DND-41 (cell line): ENCODE measurements around the gene MS4A12.

ENCODE experiments used
- ATAC-seq: fragments of 200-7000 bp; cut with Tn5 transposase; 3 replicates; pipeline ENCODE4 v1.9.1; 2021; ENCODE audit warnings: low read depth; ENCODE audit not compliant: insufficient read depth
- DNase-seq: peaks from one replicate; pipeline ENCODE4 v3.0.0-alpha.2; 2020
- H2AFZ ChIP-seq: 2 replicates; pipeline ENCODE4 v1.6.0; 2012; ENCODE audit warnings: low read depth, low read length
- H3K27ac ChIP-seq: 2 replicates; pipeline ENCODE4 v1.5.1; 2012; ENCODE audit warnings: low read length, inconsistent platforms
- H3K27me3 ChIP-seq: fragments of 200-600 bp; sonication (generic); 2 replicates; pipeline ENCODE4 v1.6.0; 2012; ENCODE audit warnings: low read length, mild to moderate bottlenecking, inconsistent platforms; ENCODE audit not compliant: insufficient read depth, poor library complexity
- H3K36me3 ChIP-seq: 2 replicates; pipeline ENCODE4 v1.5.1; 2012; ENCODE audit warnings: low read length, inconsistent platforms; ENCODE audit not compliant: insufficient read depth
- H3K4me1 ChIP-seq: 2 replicates; pipeline ENCODE4 v1.5.1; 2012; ENCODE audit warnings: mild to moderate bottlenecking, low read length; ENCODE audit not compliant: insufficient read depth
- H3K4me2 ChIP-seq: 2 replicates; pipeline ENCODE4 v1.6.0; 2012; ENCODE audit warnings: mild to moderate bottlenecking, moderate library complexity, low read length, inconsistent platforms; ENCODE audit not compliant: insufficient read depth
- H3K4me3 ChIP-seq, 2 experiments: fragments of 200-600 bp in 1 of 2; shearing (Covaris generic) in 1 of 2; 2 replicates each; pipeline ENCODE4 v1.5.1; 2012 to 2016; ENCODE audit warnings: inconsistent platforms in 2 of 2, low read length in 2 of 2, mild to moderate bottlenecking in 2 of 2, low read depth in 1 of 2, moderate library complexity in 1 of 2
- H3K79me2 ChIP-seq: 2 replicates; pipeline ENCODE4 v1.6.0; 2012; ENCODE audit warnings: low read length, inconsistent platforms; ENCODE audit not compliant: insufficient read depth
- H3K9ac ChIP-seq: 2 replicates; pipeline ENCODE4 v1.6.0; 2012; ENCODE audit warnings: low read depth, mild to moderate bottlenecking, inconsistent platforms, low read length, moderate library complexity
- H3K9me3 ChIP-seq: 2 replicates; pipeline ENCODE4 v1.5.1; 2012; ENCODE audit warnings: low read length, moderate library complexity, mild to moderate bottlenecking, inconsistent platforms; ENCODE audit not compliant: insufficient read depth, severe bottlenecking
- H4K20me1 ChIP-seq: 2 replicates; pipeline ENCODE4 v1.6.0; 2012; ENCODE audit warnings: low read length; ENCODE audit not compliant: insufficient read depth
- CTCF ChIP-seq: IDR thresholded peaks from 2 replicates; pipeline ENCODE4 v1.5.1; 2012; ENCODE audit warnings: borderline replicate concordance, low read length, moderate library complexity, mild to moderate bottlenecking; ENCODE audit not compliant: poor library complexity, severe bottlenecking; ENCODE audit errors: extremely low read depth
- EZH2 ChIP-seq: IDR thresholded peaks from 3 replicates; pipeline ENCODE4 v1.6.1; 2012; ENCODE audit warnings: borderline replicate concordance, low read depth, mild to moderate bottlenecking, moderate library complexity, low read length, inconsistent platforms; ENCODE audit not compliant: severe bottlenecking

Gene MS4A12

GRCh38 chr11:60511393-60511792 is 18.8 kb downstream of the MS4A12 start:
- H3K27ac ChIP-seq: no peak overlapping the region
- H3K9ac ChIP-seq: no peak overlapping the region
- no peaks in the 10 kb centered on the region for H3K79me2 ChIP-seq
- no peaks in the 10 kb centered on the region for H4K20me1 ChIP-seq
- H3K27me3 ChIP-seq: no peaks in the 10 kb centered on the region
- no peak for TF ChIP-seq CTCF
- H3K4me3 ChIP-seq: no peak overlapping the region
- H3K4me1 ChIP-seq: no peaks in the 10 kb centered on the region
- ATAC-seq: no peak
- no peak overlapping the region for H3K4me2 ChIP-seq
- DNase-seq: no peak
- peaks cover 2% of the 10 kb centered on the region for H3K9me3 ChIP-seq
- H3K36me3 ChIP-seq: no peaks in the 10 kb centered on the region
- no peak overlapping the region; the same call in 1 of the 2 replicates for H2AFZ ChIP-seq

DNA sequence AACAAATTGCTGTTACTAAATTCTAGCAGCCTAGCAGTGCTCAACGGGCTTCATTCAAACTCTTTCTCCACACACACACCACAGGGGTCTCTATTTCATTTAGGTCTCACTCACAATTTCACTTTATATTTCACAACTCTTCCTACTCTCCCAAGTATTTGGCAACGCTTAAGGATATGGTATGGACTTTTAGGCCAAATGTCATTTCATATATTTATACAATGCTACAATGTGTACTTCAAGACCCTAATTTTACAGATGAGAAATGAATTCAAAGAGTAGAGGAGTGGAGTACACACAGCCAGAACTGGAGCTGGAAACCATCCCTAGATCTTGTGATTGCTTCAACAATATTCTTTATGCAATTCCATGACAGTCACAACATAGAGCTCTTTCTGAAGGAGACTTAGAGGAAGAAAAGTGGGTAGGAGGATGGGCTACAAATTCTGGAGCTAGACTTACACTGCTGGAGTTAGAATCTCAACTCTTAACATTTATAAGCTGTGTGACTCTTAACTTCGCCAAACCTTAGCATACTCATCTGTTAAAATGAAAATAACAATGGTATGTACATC is 20.2 kb downstream of the MS4A12 start:
- Histone ChIP-seq H3K9ac (no peak overlapping the region), H3K27ac (no peak overlapping the region), H3K36me3 (no peaks in the 10 kb centered on the region), H4K20me1 (no peaks in the 10 kb centered on the region), H3K9me3 (peaks cover 2% of the 10 kb centered on the region), H3K4me2 (no peak overlapping the region), H3K4me1 (no peaks in the 10 kb centered on the region), H3K27me3 (no peaks in the 10 kb centered on the region), H3K79me2 (no peaks in the 10 kb centered on the region), H2AFZ (no peak overlapping the region), H3K4me3 (no peak overlapping the region)
- ATAC-seq (no peak), DNase-seq (no peak)
- TF ChIP-seq EZH2: no peak
- TF ChIP-seq CTCF: no peak

- ATAC-seq: no peak
- Histone ChIP-seq H4K20me1 (no peaks in the 10 kb centered on the region), H3K27me3 (no peaks in the 10 kb centered on the region)
These were observed 21.2 kb downstream of the MS4A12 start for GRCh38 chr11:60513496-60514460.

More at GRCh38 chr11:60513496-60514460, 21.2 kb downstream of the MS4A12 start:
- DNase-seq: no peak
- Histone ChIP-seq H3K9ac (no peak overlapping the region), H3K79me2 (no peaks in the 10 kb centered on the region), H3K27ac (no peak overlapping the region), H3K4me3 (no peak overlapping the region), H3K4me1 (no peaks in the 10 kb centered on the region), H3K36me3 (no peaks in the 10 kb centered on the region), H3K9me3 (peaks cover 2% of the 10 kb centered on the region), H2AFZ (no peak overlapping the region), H3K4me2 (no peak overlapping the region)
- no peak for TF ChIP-seq EZH2
- TF ChIP-seq CTCF: no peak
